ENCODE measurements around the gene TCFL5.

Gene TCFL5

GRCh38 chr20:62888406-62888805, 26.8 kb upstream of the TCFL5 start:
- TF ChIP-seq CTCF (IDR thresholded peaks at IDR 0.05): no peak
- no peak for TF ChIP-seq ZFX (IDR thresholded peaks at IDR 0.05; ENCODE audit: borderline replicate concordance)
- no peak overlapping the region for H3K27ac ChIP-seq

- H3K27ac ChIP-seq: no peak overlapping the region
These were observed 26.2 kb upstream of the TCFL5 start for GRCh38 chr20:62887860-62888239.

GRCh38 chr20:62887152-62887859, 25.7 kb upstream of the TCFL5 start:
- TF ChIP-seq ZFX (IDR thresholded peaks at IDR 0.05; ENCODE audit: borderline replicate concordance) (no peak), CTCF (IDR thresholded peaks at IDR 0.05) (no peak)
- H3K27ac ChIP-seq: no peak overlapping the region

More at GRCh38 chr20:62887860-62888239, 26.2 kb upstream of the TCFL5 start:
- TF ChIP-seq CTCF (IDR thresholded peaks at IDR 0.05) (no peak), ZFX (IDR thresholded peaks at IDR 0.05; ENCODE audit: borderline replicate concordance) (no peak)

GRCh38 chr20:62886709-62887058, 25.1 kb upstream of the TCFL5 start:
- TF ChIP-seq ZFX (IDR thresholded peaks at IDR 0.05; ENCODE audit: borderline replicate concordance) (no peak), CTCF (IDR thresholded peaks at IDR 0.05) (no peak)
- no peak overlapping the region for H3K27ac ChIP-seq

GRCh38 chr20:62885896-62886708, 24.5 kb upstream of the TCFL5 start:
- TF ChIP-seq CTCF (IDR thresholded peaks at IDR 0.05): no peak
- TF ChIP-seq ZFX (IDR thresholded peaks at IDR 0.05; ENCODE audit: borderline replicate concordance): no peak
- H3K27ac ChIP-seq: no peak overlapping the region

- TF ChIP-seq ZFX (IDR thresholded peaks at IDR 0.05; ENCODE audit: borderline replicate concordance) (no peak), CTCF (IDR thresholded peaks at IDR 0.05) (no peak)
- no peak overlapping the region for H3K27ac ChIP-seq
These were observed 23.6 kb upstream of the TCFL5 start for GRCh38 chr20:62885046-62885895.
